HG02840 (cell line): ENCODE data around the gene KDM4D.
"Not testable (repeated sequence)": the region's sequence is repeated elsewhere in the genome, so short reads cannot be mapped to it uniquely, and the experiment has no call there.

Source experiments
- ATAC-seq: cut with Tn5 transposase; IDR thresholded peaks from one replicate; pipeline ENCODE4 v1.9.1; 2021; ENCODE audit warnings: mild to moderate bottlenecking, moderate library complexity, moderate number of reproducible peaks; ENCODE audit not compliant: unreplicated experiment, low FRiP score

The KDM4D gene

DNA sequence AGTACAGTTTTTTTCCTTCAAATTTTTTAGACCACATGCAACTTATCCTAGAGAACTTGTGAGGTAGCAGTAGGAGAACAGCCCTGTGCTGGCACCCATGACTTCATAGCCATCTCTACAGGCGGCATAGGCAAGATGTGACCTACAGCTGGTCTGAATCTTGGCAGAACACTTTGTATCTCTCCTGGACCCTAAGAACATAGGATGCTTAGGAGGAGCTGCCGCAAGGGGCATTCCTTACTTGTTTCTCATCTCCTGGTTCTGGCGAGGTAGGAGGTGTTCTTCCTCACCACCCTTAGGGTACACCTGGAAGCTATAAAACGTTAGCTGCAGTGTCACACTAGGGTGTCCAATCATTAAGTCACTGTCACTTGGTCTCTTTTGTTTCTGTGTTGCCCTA, 16.5 kb upstream of the KDM4D start:
- ATAC-seq: no peak

GRCh38 chr11:94958121-94958696, 15.3 kb upstream of the KDM4D start:
- no peak for ATAC-seq

- ATAC-seq: no peak
These were observed 14.3 kb upstream of the KDM4D start for GRCh38 chr11:94959179-94959578.

GRCh38 chr11:94960488-94960887, 13.0 kb upstream of the KDM4D start:
- no peak for ATAC-seq

DNA sequence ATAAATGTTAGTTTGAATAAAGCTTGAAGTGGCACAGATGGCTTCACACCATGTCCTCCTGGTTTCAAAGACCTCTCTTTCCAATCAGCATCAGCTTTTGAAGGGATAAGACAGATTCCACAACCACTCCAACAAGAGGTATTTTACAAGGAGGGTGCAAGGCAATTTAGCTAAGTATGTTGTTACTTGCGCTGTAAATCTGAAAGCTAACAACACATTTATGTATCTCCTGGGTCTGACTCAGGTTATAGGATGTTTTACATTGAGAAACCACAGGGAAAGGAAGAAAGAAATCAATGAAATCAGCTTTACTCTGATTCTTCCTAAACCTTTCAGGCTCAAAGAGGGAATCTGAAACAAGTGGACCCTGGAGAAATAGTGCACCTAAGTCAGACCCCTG, 12.3 kb upstream of the KDM4D start:
- no peak for ATAC-seq

- ATAC-seq: no peak
These were observed 8.6 kb upstream of the KDM4D start for GRCh38 chr11:94964934-94965333.

DNA sequence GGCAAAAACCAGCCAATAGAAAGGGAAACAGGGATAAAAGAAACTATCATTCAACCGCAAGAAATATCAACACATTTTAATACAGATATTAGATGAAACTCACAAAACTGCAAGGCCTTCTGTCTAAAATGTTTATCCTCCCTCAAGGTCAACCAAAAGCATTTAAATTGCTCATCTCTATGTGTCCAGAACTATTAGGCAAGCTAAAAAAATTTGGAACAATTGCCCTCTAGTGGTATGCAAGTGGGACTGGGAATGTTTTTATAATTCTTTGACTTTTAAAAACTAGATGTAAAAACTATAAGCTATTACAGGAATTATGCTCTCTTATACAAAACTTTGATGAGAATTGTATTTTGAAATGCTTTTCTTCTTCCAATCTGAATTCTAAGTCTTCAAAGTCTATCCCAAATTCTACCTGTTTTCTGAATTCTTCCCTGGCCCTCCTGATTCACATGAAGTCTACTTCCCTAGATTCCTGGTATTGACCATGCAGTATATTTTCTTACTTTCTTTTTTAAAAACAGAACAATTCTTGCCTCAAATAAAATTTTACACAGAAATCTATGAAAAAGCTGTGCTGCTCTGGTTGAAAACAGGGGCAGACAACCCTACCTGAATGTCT, 5.1 kb upstream of the KDM4D start:
- no peak for ATAC-seq

DNA sequence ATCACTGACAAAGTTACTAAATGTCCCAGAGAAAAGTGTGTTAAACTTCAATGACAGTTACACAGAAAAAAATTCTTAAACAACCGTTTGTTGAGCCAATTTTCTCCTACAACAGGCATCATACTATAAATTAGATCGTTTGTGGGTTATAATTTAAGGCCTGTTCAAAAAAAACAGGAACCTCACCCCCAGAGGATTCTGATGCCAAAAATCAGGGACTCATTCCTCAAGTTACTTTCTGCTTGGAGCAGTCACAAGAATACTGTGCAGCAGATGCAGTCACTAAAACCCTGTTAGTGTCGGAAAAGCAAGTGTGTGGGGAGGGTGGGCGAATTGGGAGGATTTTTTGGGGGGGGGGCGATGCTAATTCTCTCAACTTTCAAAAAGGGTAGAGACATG, 810 bp upstream of the KDM4D start:
- no peak for ATAC-seq

DNA sequence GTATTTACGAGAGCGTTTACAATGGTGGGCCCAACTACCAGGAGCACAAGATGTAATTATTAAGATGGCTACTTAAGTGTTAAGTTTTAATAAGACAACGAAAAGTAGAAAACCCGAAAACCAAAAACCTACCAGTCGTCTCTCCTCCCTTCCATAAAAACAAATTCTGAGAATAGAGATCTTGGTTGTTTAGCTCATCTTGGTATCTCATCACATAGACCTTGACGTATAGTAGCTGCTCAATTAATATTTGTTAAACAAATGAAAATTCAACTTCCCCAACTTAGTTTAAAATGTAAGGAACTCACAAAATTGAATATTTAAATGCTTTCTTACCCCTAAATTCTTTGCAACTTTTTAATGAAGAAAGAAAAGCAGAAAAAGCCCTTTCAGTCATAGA, 669 bp downstream of the KDM4D start:
- no peak for ATAC-seq

GRCh38 chr11:94975599-94975998, 2.1 kb downstream of the KDM4D start:
- ATAC-seq: no peak

- ATAC-seq: no peak
These were observed 13.9 kb downstream of the KDM4D start for GRCh38 chr11:94987378-94987777.

DNA sequence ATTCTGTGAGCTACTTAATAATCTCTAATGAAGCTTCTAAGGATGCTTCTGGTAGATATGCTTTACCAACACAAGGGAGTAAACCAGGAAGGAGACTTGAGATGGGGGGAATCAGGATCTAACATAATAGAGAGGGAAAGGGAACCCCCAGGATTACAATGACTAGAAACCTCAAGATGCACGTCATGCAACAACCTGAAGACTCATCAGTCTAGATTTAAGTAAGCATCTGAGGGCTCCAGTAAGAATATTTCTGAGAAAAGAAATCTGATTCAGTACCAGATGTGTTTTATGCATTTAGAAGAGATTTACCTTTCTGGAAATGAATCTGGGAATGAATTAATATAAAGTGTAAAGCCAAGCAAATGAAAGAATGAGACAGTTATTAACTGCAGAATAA, 15.2 kb downstream of the KDM4D start:
- no peak for ATAC-seq

DNA sequence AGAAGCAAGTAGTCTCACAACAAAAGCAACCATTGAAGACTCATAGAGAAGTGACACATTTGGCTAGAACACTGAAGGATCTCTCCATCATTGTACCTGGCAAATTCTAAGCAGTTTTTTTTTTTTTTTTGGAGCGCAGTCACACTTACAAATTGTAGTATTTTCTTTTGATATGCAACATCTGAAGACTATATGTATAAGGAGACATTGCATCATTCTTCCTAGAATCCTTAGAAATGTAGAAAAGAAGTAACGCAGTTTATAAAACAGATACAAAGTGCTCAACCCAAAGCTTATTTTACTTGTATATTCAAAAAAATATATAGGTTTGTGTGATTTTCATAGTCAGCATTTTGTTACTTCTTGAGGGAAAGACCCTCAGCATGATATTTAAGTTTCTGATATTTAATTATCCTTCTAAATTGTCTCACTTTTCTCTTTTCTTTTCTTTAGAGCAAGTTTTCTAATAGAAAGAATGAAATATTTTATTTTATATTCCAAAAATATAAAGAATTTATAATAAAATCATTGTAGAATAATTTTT, 20.0 kb downstream of the KDM4D start:
- ATAC-seq: no peak

DNA sequence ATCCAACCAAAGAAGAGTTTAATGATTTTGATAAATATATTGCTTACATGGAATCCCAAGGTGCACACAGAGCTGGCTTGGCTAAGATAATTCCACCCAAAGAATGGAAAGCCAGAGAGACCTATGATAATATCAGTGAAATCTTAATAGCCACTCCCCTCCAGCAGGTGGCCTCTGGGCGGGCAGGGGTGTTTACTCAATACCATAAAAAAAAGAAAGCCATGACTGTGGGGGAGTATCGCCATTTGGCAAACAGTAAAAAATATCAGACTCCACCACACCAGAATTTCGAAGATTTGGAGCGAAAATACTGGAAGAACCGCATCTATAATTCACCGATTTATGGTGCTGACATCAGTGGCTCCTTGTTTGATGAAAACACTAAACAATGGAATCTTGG, 23.9 kb downstream of the KDM4D start:
- ATAC-seq: no peak

- no peak for ATAC-seq
These were observed 24.8 kb downstream of the KDM4D start for GRCh38 chr11:94998285-94998684.

GRCh38 chr11:95003716-95004115, 30.2 kb downstream of the KDM4D start:
- ATAC-seq: no peak

- no peak for ATAC-seq
These were observed 32.1 kb downstream of the KDM4D start for GRCh38 chr11:95005642-95006041.

- ATAC-seq: no peak
These were observed 37.9 kb downstream of the KDM4D start for GRCh38 chr11:95011376-95011775.

DNA sequence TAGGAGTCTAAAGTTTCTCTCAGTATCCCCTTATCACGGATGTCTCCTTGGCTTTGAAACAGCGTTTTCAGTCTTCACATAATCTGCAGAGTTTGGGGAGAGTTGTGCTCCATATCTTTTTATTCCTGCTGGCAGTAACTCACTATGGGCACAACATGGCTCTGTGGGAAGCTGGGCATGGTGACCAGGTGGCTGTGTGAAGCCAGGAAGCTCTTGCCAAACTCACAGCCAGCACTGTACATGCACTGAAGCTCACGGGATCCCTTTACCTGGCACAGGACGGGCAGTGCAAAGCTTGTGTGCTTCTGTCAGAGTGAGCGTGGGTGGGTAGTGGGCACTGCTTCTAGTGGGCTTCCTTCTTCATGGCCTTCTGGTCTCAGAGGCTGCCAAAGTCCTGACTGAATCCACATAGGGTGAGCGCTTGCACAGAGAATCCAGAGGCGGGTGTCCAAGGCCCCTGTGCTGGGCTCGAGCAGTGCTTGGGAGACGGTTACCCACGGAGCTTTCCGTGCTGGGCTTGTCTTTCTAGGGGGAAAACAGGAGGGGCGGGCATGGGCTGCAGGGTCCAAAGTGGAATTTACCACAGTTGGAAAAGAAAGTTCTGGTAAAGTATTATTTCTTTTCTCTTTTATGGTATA, 40.8 kb downstream of the KDM4D start:
- no peak for ATAC-seq

DNA sequence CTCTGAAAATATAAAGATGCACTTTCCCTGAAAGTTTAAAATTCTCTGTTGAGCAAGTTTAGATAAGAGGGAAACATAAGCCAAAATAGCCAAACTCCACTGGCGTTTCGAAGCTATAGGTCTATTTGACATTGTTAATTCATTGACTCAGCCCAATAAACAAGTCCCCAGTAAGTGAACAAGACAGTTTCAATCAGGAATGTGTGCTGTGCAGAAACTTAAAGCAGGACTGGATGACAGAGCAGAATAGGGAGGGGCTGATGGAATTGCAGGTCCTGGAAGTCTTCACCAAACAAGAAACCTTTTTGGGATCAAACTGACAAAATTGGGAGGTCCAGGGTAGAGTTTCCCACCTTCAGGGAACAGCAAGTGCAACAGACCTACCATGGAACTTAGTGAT, 42.6 kb downstream of the KDM4D start:
- no peak for ATAC-seq

DNA sequence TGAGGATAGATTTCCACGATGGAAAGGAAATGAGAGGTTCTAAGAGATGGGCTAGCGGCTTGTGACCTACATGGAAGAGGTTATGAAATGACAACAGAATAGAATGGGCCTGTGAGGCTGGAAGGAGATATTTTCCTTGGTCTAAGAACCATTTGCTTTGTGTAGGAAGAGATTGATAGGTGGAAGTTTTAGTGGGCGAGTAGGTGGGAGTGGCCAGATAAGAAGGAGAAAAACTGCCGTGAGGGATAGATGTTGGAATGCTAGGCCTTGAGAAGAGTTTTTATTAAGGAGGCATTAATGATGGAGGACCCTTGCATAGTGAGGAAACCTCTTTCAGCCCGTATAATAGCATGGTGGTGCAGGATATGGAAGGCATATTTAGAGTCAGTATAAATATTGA, 48.0 kb downstream of the KDM4D start:
- ATAC-seq: not testable (repeated sequence)

DNA sequence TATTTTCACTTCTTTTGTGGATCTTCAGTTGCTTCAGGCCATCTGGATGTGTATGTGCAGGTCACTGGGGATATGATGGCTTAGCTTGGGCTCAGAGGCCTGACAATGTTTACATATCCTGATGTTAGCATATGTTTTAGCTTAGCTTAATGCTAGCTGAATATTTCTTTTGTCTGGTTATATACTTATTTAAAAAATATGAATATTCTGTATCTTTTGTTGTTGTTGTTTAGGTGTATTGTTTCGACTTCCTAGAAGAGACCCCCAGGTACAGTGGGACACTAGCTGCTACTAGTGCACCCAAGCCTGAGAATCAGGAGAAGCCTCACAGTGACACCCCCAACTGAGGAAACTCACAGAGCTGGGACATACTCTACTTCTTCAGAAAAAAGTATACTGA, 51.4 kb downstream of the KDM4D start, which contains the start of gene KDM4E:
Gene KDM4E, plus strand, starts transcription at position 301 of the 400 bp plus-strand sequence. CDS start 300 bp downstream, outside the sequence.
- ATAC-seq: no peak
